Left cardiac atrium (tissue), 4 donors: ENCODE measurements around the gene ARMH1. TPM values are rescaled to one million over a fixed set of nuclear protein-coding genes. Genes with fewer than 3 reads are reported as not detected.
"Not testable (repeated sequence)": the region's sequence is repeated elsewhere in the genome, so short reads cannot be mapped to it uniquely, and the experiment has no call there.

Source experiments
- ATAC-seq, 2 donors: fragments of 200-7000 bp; cut with Tn5 transposase; one replicate each; pipeline ENCODE4 v1.9.1; 2020; ENCODE audit warnings: mild to moderate bottlenecking in 2 of 2, moderate library complexity in 2 of 2
- DNase-seq: peaks from one replicate; pipeline ENCODE4 v3.0.0-alpha.2; 2020
- intact Hi-C, 2 donors: fragments of 100-400 bp; cut with DNase I; formaldehyde crosslinking; loops; one replicate each; pipeline versions ENCODE4 v1.14.1 to v1.15.1; 2022 to 2023
- total RNA-seq, 2 donors: library from RNA; stranded (reverse); fragmentation: NEBNext Ultra II Directional; extraction: Animal tissue kit (Norgen Biotek cat#: 25700); gene quantifications; one replicate each; pipeline ENCODE4 v1.2.1, GENCODE V29; 2021
- donor health status: DM: no; HTN: yes; CAD: no.
- donor health status: DM: no; HTN: yes; CAD: no; lungs with severe emphysema.
- donor health status: DM: yes; HTN: yes; CAD: no.
- donor health status: Dilated cardiomyopathy.

Gene ARMH1
- total RNA-seq, 2 donors from 2014 or later: 0.16 to 1.2 TPM

DNA sequence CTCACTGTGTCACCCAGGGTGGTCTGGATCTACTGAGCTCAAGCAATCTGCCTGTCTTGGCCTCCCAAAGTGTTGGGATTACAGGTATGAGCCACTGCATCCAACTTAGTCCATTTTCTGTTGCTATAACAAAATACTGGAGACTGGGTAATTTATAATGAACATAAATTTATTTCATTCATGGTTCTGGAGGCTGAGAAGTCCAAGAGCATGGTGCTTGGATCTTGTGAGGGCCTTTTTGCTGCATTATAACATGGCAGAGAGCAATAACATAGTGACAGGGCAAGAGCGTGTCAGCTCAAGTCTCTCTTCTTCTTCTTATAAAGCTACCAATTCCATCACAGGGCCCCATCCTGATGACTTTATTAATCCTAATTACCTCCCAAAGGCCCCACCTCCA, 61.5 kb downstream of the ARMH1 start:
- intact Hi-C loops: no loop called here
- ATAC-seq (no peak), DNase-seq (no peak)

- DNase-seq, intact Hi-C loops, ATAC-seq: not testable (repeated sequence)
These were observed 64.4 kb downstream of the ARMH1 start for GRCh38 chr1:44738953-44739306.

DNA sequence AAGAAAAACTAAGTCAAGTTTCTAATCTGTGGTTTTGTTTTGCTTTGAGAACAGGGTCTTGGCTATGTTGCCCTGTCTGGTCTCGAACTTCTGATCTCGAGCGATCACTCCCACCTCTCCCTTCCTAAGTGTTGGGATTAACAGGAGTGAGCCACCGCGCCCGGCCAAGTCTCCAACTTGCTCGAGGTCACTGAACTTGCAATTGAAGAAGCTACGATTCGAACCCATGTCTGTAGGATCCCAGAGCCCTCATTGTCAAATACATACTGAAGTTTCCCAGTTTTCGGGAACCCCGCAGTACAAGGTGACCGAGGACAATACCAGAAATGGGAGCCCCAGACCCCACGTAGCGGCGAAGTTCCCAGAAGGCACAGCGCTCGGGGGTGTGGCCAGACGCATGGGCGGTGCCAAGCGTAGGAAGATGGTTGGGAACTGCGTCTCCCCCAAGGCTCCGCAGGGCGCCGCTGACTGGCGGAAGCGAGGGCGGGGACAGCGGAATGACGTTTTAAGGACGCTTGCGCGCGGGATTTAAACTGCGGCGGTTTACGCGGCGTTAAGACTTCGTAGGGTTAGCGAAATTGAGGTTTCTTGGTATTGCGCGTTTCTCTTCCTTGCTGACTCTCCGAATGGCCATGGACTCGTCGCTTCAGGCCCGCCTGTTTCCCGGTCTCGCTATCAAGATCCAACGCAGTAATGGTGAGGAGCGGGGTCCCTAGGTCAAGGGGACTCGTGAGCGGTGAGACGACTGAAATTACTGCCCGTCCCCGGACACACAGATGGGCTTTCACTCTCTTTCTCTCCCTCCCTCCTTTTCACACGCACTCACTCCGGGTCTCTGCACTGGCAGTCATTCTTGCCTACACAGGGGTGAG, 65.0 kb downstream of the ARMH1 start, which contains the start of gene KIF2C:
Gene KIF2C, plus strand, starts transcription at position 531 of the 872 bp plus-strand sequence. Its CDS starts 96 bp downstream, at position 627.
- intact Hi-C loops: no loop called here
- ATAC-seq: peak; percentile 100
- DNase-seq: peak; percentile 97

- intact Hi-C loops: no loop called here
- no peak for ATAC-seq
- DNase-seq: no peak
These were observed 65.7 kb downstream of the ARMH1 start for GRCh38 chr1:44740179-44740617.

DNA sequence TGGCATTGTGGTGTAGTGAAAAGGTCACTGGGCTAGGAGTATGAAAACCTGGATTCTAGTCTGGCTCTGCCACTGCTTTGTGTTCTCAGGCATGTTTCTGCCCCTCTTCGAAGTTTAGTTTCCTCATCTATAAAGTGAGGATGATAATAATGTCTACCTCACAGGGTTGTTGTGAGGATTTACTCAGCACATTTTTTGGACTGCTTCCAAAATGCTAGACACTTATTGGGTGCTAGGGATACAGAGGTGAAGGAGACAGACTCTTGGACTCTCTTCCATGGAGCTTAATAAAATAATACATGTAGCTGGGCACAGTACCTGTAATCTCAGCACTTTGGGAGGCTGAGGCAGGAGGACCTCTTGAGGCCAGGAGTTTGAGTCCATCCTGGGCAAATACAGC, 68.7 kb downstream of the ARMH1 start:
- ATAC-seq (no peak), DNase-seq (no peak)
- intact Hi-C loops: no loop called here

GRCh38 chr1:44747878-44748277, 73.4 kb downstream of the ARMH1 start:
- intact Hi-C loops: no loop called here
- DNase-seq: no peak
- ATAC-seq: no peak

- no peak for DNase-seq
- intact Hi-C loops: no loop called here
- ATAC-seq: no peak
These were observed 82.9 kb downstream of the ARMH1 start for GRCh38 chr1:44757420-44757819.

- ATAC-seq (no peak), DNase-seq (no peak)
- intact Hi-C loops: no loop called here
These were observed 84.6 kb downstream of the ARMH1 start for GRCh38 chr1:44759077-44759476.

DNA sequence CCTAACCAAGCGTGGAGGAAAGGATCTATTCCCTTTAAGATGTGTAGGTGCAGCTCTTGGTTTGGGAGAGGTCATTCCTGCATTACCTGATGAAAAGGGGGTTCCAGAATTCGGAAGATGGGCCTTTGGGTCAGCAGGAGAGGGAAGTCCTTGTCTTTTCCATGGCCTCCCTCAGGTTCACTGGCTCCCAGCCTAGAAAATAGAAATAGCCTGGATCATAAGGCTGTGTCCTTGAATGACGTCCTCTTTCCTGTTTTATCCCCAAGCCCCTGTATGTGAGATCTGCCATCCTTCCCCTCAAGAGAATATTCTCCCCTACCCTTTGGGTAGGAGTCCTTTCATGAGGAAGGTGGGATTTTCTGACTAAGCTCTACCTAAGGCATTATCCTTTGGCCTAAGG, 86.4 kb downstream of the ARMH1 start:
- intact Hi-C loops: no loop called here
- no peak for DNase-seq
- no peak for ATAC-seq

DNA sequence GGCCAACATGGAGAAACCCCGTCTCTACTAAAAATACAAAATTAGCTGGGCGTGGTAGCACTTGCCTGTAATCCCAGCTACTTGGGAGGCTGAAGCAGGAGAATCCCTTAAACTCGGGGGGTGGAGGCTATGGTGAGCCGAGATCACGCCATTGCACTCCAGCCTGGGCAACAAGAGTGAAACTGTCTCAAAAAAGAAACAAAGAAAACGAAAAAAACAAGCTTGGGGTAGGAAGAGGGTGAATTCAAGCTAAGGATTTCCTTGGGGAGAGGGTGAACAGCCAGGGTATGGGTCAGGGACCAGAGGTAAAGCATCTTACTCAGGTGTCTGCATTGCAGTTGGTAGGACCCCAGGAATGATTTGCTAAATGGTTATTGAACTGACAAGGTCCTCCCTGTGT, 91.9 kb downstream of the ARMH1 start:
- DNase-seq, intact Hi-C loops: not testable (repeated sequence)

More for the DNA sequence above, 91.9 kb downstream of the ARMH1 start:
- ATAC-seq: not testable (repeated sequence)

Other genes with a start within 250 kb of the ARMH1 start
- gene TMEM53, start 233 bp upstream of the ARMH1 start, total RNA-seq: 10 to 100 TPM; 11.1 to 11.4 TPM
- not detected for gene RNU5D-1, start 56.5 kb downstream of the ARMH1 start, total RNA-seq
- 1 to 10 TPM; 1.2 TPM for gene KIF2C, start 65.1 kb downstream of the ARMH1 start, total RNA-seq
- gene RPS8, start 100.8 kb downstream of the ARMH1 start, total RNA-seq: 100 to 1,000 TPM; 950 to 999 TPM
- under 1 TPM; 0.12 to 0.31 TPM for gene BEST4, start 113.5 kb downstream of the ARMH1 start, total RNA-seq
- gene PLK3, start 125.7 kb downstream of the ARMH1 start, total RNA-seq: 10 to 100 TPM in 1 of 2 donors, 1 to 10 TPM in 1; 7.6 to 16.1 TPM
- under 1 TPM; 0.71 to 0.79 TPM for gene DYNLT4, start 132.6 kb downstream of the ARMH1 start, total RNA-seq
- 1 to 10 TPM; 4.0 to 8.6 TPM for gene BTBD19, start 133.8 kb downstream of the ARMH1 start, total RNA-seq
- gene PTCH2, start 168.5 kb downstream of the ARMH1 start, total RNA-seq: under 1 TPM; 0.58 to 0.59 TPM